Fibroblast of lung (primary cell): Measurements from ENCODE around the gene FZD2.

Experiments used
- CTCF ChIP-seq, 2 donors: IDR thresholded peaks in 1 of 2; conservative IDR thresholded peaks in 1 of 2; 1 replicate in 1 of 2; 2 replicates in 1 of 2; pipeline ENCODE4 v1.5.1; 2011 to 2012; ENCODE audit warnings: low read length in 2 of 2, control low read depth in 1 of 2, inconsistent platforms in 1 of 2, low read depth in 1 of 2, mild to moderate bottlenecking in 1 of 2
- EZH2 ChIP-seq: IDR thresholded peaks from 2 replicates; pipeline ENCODE4 v1.5.1; 2012; ENCODE audit warnings: low read length, control low read depth, mild to moderate bottlenecking; ENCODE audit errors: missing control alignments

- TF ChIP-seq CTCF (conservative IDR thresholded peaks at IDR 0.05 in 1 of 2, IDR thresholded peaks at IDR 0.05 in 1 of 2; ENCODE audit: low read depth in 1 of 2, low read length in 2 of 2) (no peak), EZH2 (no peak)
Measured at GRCh38 chr17:44555099-44555498, 2.2 kb upstream of the FZD2 start.
